ENCODE measurements around the gene ADARB2. TPM values are rescaled to one million over a fixed set of nuclear protein-coding genes. Genes with fewer than 3 reads are reported as not detected.

ADARB2 gene
- total RNA-seq, 1 donor from 2014 or later = not detected

DNA sequence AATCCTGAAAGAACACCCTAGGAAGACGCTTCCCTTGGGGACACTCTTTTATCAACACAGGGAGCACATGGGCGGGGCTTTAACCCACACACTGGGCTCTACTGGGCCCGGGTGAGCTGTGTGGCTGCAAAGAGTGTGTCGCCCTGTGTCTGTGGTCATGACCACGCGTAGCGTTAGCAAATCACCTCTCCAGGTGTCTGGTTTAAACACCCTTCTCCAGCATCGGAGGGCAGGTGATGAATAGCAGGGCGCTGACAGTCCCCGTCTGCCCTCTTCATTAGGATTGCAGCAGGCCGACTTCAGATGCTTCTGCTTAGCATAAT lies 127.7 kb downstream of the ADARB2 start:
- Histone ChIP-seq H3K27ac (no peak overlapping the region), H3K36me3 (no peaks in the 10 kb centered on the region), H3K27me3 (no peaks in the 10 kb centered on the region), H3K4me3 (no peak overlapping the region), H3K4me1 (no peaks in the 10 kb centered on the region), H3K9me3 (no peaks in the 10 kb centered on the region)
- intact Hi-C loops (cut with DNase I) = no loop called here
- TF ChIP-seq, protein P1, sequence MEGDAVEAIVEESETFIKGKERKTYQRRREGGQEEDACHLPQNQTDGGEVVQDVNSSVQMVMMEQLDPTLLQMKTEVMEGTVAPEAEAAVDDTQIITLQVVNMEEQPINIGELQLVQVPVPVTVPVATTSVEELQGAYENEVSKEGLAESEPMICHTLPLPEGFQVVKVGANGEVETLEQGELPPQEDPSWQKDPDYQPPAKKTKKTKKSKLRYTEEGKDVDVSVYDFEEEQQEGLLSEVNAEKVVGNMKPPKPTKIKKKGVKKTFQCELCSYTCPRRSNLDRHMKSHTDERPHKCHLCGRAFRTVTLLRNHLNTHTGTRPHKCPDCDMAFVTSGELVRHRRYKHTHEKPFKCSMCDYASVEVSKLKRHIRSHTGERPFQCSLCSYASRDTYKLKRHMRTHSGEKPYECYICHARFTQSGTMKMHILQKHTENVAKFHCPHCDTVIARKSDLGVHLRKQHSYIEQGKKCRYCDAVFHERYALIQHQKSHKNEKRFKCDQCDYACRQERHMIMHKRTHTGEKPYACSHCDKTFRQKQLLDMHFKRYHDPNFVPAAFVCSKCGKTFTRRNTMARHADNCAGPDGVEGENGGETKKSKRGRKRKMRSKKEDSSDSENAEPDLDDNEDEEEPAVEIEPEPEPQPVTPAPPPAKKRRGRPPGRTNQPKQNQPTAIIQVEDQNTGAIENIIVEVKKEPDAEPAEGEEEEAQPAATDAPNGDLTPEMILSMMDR (IDR thresholded peaks at IDR 0.05) = no peak
- no peak for DNase-seq (ENCODE audit: low spot score in 2 of 2)

DNA sequence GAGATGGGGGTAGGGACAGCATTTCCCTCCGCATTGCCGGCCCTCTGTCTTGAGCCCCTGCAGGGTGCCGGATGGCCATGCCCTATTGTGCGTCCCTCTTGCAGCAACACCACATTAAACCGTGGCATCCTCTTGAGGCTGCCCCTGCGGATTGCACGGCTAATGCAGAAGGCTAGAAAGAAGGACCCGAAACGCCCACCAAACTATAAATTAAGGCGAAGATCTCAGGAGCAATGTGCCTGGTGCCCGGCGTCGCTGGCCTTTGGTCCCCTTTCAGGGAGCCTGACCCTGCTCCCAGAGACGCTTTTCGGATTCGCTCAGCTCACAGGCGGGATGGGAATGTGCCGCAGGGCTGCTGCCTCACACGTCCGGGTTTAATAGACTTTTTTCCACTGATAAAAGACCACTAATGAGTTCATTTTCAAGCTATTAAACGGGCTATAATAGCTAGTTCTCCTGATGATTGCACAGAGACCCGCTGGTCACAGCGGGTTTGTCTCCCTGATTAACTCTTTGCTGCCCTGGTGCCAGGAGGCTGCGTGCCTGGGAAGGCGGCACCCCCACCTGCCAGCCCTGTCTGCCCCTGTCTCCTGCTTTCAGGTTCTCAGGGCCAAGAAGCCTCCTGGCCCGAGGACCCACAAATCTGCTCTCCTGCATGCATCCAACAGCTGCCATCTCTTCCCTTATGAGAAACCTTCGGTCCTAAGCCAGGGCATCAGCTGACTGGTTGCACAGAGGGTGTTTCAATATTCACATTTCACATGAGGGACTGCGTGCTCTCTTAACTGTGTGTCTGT lies 128.3 kb downstream of the ADARB2 start:
- Histone ChIP-seq H3K27me3 (no peaks in the 10 kb centered on the region), H3K27ac (no peak overlapping the region), H3K9me3 (no peaks in the 10 kb centered on the region), H3K4me1 (no peaks in the 10 kb centered on the region), H3K36me3 (no peaks in the 10 kb centered on the region), H3K4me3 (no peak overlapping the region)
- intact Hi-C loops (cut with DNase I) = no loop called here
- DNase-seq (ENCODE audit: low spot score in 2 of 2) = no peak
- TF ChIP-seq, protein P1 (IDR thresholded peaks at IDR 0.05) = no peak

DNA sequence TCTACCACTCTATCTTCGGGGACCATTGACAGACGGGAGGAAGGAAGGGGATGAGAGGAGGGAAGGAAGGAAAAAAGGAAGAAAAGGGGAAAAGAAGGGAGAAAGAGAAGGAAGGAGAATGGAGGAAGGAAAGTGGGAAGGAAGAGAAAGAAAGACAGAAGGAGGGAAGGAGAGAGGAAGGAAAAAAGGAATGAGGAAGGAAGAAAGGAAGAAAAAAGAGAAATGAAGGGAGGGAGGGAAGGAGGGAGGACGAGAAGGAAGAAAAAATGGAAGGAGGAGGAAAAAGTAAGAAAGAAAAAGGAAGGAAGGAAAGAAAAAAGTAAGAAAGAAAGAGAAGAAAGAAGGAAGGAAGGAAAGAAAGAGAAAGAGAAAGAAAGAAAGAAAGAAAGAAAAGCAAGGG lies 128.9 kb downstream of the ADARB2 start:
- intact Hi-C loops (cut with DNase I) = no loop called here
- Histone ChIP-seq H3K27me3 (no peaks in the 10 kb centered on the region), H3K36me3 (no peaks in the 10 kb centered on the region), H3K4me3 (no peak overlapping the region), H3K9me3 (no peaks in the 10 kb centered on the region), H3K4me1 (no peaks in the 10 kb centered on the region), H3K27ac (no peak overlapping the region)
- TF ChIP-seq, protein P1 (IDR thresholded peaks at IDR 0.05) = no peak
- no peak for DNase-seq (ENCODE audit: low spot score in 2 of 2)

DNA sequence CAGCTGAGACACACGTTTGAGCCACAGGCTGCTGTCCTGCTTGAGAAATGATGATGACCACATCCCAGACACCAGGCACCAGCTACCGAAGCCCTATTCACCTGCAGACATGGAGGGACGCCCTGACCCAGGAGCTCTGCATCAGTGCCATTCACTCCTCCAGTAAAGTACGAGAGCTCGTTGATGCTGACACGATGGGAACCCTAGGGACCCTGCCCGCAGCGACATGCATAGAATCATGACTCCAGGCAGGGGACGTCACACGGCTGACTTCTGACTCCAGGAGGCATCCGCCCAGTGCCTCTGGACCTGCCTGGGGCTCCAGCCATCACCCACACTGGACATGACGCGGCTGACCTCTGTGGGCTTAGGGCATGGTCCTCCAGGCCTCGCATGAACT lies 129.9 kb downstream of the ADARB2 start:
- H3K36me3 ChIP-seq = no peaks in the 10 kb centered on the region
- H3K9me3 ChIP-seq = no peaks in the 10 kb centered on the region
- intact Hi-C loops (cut with DNase I) = no loop called here
- H3K27me3 ChIP-seq = no peaks in the 10 kb centered on the region
- H3K4me1 ChIP-seq = no peaks in the 10 kb centered on the region
- TF ChIP-seq, protein P1 (IDR thresholded peaks at IDR 0.05) = no peak
- H3K27ac ChIP-seq = no peak overlapping the region
- no peak overlapping the region for H3K4me3 ChIP-seq
- DNase-seq (ENCODE audit: low spot score in 2 of 2) = no peak

DNA sequence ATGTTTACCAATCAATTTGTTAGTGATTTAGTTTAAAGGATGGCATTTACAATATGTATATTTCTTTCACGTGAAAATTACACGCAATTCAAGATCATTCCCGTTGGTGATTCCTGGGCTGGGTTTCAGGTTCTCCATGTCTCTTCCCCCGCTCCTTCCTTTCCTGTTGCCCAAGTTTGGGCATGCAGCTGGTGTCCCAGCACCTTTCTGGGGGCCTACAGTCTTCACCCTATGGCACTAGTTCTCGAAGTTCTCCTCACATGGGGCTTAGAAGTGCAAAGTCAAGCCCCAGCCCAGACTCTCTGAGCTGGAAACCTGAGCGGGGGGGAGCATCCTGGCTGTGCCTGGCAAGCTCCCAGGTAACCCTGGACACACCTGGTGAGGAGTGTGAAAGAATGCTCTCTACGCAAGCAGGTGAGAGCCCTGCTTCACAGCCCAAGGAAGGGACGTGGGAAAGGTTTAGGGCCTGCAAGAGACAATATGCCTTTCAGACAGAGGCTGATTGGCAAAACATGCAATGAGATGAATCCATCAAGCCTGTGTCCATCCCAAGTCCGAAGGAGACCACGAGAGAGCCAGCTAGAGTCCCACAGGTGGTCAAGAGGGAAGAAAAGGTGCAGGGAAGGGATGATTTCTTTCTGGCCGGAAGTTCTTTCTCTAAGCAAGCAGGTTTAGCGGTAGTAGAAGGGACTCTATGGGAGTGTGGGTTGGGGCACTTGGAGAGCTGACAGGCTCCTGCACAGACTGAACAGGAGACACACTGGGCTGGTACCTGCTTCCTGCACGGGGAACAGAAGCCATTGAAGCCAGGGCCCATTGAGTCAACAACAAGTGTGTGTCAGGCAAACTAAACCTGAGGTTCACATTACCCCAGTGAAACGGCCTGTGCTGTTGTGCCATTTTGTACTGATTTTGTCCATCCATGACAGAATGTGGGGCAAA lies 131.1 kb downstream of the ADARB2 start:
- no peaks in the 10 kb centered on the region for H3K4me1 ChIP-seq
- TF ChIP-seq, protein P1 (IDR thresholded peaks at IDR 0.05) = no peak
- H3K4me3 ChIP-seq = no peak overlapping the region
- DNase-seq (ENCODE audit: low spot score in 2 of 2) = no peak
- no peaks in the 10 kb centered on the region for H3K36me3 ChIP-seq
- no peaks in the 10 kb centered on the region for H3K27me3 ChIP-seq
- H3K9me3 ChIP-seq = no peaks in the 10 kb centered on the region
- H3K27ac ChIP-seq = no peak overlapping the region
- intact Hi-C loops (cut with DNase I) = no loop called here

All from ascending aorta (tissue), 2 donors.